GM19023 (cell line): ENCODE measurements around the gene GSTO2.
A peak's percentile ranks its signal among the peaks of the same experiment; 100 is the strongest.

Source experiments
- ATAC-seq: cut with Tn5 transposase; IDR thresholded peaks from one replicate; pipeline ENCODE4 v1.9.1; 2021; ENCODE audit warnings: mild to moderate bottlenecking, moderate library complexity; ENCODE audit not compliant: unreplicated experiment

GSTO2 gene

GRCh38 chr10:104306897-104307296 lies 37.9 kb downstream of the GSTO2 start:
- no peak for ATAC-seq

- ATAC-seq, result no peak
These were observed 38.8 kb downstream of the GSTO2 start for GRCh38 chr10:104307576-104308438.

GRCh38 chr10:104308439-104308903 lies 39.5 kb downstream of the GSTO2 start:
- peak; percentile 67 for ATAC-seq

DNA sequence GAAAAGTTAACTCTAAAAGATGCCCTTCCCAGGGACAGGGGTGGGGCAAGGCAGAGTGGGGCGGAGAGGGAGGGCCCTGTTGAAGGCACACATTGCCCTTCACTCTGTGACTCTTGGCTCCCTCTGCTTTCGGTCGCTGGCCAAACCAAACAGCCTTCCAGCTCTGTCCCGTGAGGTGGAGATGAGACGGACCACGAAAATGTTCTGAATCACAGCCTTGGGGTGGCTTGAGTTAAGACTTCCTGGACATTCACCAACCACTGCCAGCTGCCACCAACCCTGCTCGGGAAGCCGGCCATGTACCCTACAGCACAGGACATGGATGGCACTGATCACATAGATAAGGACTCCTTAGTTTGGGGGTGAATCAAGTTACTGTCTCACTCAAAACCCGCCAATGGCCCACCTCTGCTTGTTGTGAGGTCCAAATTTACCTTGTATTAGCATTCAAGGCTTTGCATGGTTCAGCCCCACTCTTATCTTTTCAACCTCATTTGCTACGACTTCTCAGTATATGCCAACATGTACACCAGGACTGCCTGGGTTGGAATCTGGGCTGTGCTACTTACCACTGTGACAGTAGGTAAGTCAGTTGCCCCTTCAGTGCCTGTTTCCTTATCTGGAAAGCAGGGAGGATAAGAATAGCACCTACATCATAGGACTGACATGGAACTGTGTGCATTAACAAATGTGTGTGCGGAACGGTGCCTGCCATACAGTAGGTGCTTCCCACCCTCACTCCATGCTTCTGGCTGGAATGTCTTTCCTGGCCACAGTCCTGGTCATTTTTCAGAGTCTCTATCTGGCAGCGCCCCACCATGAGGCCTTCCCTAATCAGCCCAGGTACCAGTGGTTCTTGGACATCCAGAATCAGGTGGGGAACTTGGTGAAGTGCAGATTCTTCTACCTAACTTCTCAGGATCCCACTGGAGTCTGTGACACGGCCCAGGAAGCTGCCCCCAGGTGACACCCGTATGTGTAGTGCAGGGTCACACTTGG lies 41.3 kb downstream of the GSTO2 start:
- ATAC-seq, result no peak

DNA sequence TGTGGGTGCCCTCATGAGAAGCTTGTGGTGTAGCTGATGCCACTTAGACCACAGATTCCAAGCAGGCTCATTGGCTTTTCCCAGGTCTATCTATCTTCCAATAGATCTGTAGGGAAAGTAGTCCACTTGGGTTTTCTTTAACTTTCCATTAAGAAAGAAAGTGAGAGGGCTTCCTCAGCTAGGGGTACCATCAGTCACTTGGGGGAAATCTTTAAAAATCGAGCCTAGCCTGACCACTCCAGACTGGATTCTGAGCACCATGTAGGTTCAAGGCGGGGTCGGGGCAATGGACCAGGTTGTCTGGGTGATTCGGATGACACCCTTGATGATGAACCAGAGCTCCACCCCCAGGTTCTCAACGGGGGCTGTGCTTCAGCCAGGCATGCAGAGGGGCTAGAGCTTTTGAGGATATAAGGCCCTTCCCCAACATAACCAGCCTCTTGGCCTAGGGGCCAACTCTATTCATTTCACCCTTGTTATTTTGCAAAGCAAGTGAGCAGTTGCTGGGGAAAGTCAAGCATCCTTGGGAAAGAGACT lies 42.3 kb downstream of the GSTO2 start:
- no peak for ATAC-seq

DNA sequence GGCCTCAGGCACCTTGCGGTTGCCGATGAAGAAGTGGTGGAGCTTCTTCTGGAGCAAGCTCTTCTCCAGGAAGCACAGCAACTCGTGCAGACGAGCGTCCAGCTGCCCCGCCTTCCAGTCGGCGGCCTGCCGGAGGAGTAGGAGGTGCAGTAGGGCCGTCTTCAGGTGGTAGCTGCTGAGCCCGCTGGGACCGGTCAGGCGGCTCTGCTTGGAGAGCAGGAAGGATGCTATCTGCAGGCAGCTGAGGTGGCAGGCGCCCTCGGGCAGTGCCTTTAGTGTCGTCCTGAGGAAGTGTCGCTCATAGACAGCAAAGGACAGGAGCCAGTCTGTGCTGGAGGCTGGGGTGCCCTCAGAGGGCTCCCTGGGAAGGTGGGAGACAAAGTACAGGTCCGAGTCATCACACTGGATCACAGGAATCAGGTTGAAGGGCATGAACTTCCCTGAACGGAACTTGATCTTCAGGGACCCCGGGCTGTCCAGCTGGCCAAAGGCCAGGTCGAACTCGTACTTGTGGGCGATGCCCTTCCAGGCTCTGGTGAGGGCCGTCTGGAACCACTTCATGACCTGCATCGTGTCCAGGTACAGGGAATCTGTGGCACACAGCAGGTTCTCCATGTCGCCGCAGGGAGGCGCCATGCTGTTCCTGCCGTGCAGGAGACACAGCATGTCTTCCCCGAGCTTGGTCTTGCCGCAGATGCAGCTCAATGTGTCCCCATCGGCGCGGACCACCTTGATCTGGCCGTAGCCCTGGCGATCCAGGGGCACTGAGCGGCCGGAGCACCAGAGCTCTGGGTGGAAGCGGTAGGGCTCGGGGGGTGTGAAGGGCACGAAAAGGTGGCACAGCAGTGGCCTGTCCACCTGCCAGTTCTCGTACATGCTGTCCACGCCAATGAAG lies 45.9 kb downstream of the GSTO2 start:
- no peak for ATAC-seq

DNA sequence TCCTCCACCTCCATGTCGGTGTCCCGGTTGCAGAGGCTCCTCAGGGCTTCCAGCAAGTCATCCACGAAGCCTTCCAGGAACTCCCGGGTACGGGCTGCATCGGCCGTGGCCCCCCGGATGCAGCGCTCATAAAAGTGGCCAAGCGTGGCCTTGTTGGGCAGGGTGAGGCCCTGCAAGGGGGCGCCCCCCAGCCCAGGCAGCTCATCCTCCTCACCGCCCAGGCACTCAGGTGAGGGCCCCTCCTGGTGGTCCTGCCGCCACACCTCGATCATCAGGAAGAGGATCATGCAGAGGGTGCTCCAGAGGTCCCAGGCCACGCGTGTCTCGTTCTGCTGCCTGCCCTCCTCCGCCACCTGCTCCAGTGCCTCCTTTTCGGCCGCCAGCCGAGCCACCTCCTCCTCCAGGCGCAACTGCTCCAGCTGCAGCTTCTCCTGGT lies 46.5 kb downstream of the GSTO2 start:
- no peak for ATAC-seq

DNA sequence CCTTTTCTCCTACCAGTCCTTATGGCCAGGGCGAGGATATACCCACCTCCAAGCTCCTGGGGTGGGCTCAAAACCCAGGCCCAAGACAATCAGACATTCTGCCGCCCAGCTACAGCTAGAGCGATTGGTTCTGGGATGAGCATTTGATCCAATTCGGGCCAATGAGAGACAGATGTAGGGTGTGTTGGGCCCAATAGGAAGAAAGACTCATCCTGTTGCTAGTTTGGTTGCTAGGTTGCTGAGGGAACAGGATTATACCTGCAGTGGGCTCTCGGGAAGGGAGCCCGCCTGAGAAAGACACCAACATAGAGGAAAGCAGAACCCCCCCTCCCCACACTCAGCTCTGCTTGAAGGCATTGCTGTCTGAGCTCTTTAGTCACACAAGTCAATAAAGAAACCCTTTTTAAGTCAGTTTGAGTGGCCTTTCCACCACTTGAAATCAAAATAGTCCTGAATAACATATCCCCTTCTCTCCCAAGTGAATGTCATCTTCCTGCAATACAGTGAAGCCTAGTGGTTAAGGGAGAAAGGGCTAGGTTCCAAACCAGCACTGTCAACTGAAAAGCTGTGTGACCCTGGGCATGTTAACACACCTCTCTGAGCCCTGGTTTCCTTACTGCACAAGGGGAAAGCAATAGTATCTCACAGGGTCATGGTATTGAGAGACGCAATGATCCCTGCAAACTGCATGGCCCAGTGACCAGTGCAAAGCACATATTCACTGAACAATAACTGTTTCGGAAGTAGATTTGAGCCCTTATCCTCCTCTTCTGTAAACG lies 47.5 kb downstream of the GSTO2 start:
- ATAC-seq, result no peak

DNA sequence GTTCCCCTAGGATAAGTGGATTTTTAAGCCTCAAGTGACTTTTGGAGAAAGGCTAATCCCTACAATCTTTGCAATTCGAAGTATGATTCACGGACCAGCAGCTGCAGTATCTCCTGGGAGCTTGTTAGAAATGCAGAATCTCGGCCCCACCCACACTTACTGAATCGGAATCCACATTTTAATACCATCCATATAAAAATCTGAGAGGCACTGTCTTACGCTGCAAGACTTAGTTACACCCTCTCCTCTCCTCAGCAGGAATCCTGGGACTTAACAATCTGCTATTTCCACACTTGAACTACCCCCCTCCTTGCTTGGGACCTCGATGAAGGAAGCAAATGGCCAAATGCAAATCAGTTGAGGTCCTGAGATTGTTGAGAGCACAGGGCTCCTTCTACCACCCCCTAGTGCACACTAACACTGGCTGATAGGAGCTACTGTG lies 48.3 kb downstream of the GSTO2 start:
- no peak for ATAC-seq

DNA sequence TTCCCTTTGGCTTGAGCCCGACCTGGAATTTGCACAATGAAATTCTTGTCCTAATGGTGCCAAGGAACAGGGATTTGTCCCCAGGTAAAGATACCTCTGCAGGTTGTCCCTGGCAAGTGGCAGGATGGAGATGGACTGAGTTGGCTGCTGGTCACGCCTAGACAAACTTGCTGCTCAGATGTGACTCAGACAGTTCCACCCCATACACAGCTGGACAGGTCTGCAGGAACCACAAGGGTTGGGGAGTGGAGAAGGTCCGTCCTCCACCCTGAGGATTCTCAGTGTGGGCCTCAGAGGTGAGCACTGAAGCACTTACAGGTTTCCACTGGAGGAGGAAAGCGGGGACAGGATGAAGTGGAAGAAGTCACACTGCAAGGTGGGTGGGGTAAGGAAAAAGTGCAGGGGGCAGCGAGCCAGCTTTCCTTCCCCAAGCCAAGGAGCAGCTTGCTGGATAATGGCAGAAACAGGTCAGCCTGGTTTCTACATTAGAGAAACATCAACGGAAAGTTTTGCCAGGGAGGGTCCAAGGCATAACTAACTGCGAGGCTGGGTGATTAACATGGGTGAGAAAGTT lies 48.8 kb downstream of the GSTO2 start:
- ATAC-seq, result no peak

DNA sequence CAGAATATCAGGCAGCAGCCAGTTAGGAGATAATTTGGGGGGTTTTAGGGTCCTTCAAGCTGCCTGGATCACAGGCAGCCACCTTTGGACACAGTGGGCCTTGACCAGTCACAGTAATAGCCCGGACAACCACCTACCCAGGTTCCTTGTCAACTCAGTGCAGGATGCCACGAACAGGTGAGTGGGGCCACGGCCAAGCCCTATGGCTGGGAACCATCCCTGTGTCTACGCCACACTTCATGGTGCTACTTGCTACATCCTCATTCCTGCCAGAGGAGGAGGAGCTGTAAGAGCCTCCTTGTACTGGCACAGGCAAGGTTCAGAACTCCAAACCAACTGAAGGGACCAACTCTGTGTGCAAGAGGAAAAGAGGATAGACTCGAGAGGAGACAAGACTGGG lies 49.3 kb downstream of the GSTO2 start:
- ATAC-seq, result no peak

GRCh38 chr10:104318810-104319741 lies 50.1 kb downstream of the GSTO2 start:
- no peak for ATAC-seq

DNA sequence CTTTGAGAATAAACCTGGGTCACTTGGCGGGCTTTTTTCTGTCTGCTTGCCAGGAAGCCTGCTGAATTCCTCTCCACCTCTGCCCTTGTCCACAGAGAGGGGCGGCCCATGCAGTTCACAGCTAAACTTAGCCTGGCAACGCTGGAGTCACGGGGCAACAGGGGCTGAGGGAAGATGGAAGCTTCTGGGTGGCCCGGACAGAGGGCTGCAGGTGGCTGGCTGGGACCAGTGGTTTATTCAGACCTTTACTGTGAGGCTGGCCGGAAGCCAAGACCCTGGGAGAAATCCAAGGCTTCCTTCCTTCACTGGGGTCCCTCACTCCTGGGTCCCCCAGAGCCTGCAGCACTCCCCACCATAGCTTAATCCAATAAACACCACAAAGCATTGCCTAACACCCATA lies 52.2 kb downstream of the GSTO2 start:
- no peak for ATAC-seq

DNA sequence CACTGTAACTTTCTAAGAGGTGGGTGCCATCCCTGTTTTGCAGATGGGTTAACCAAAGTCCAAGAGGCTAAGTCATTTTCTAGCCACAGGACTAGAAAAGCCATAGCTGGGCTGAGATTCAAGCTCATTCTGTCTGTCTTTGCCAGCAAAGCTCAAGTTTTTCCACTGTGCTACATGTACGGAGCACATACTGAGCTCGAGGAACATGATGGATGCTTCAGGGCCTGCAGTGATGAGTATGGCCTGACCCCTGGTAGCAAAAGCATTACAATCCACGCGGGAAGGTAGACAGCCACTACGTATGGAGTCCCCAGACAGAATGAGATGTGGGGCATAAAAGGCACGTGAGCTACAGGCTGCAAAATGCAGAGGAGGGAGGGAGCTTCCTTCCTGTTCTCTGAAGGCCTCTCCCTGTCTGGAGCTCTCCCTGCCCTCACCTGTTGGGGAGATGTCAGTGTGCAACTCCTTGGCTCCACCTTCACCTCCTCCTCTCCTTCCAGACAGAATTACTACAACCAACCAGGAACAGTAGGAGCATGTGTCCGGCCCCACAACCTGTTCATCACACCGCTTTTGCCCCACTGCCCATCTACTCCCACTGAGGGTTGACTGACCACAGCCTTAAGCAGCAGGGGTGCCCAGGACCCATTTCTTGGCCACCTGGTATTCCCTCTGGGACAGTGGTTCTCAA lies 52.9 kb downstream of the GSTO2 start:
- ATAC-seq, result no peak

DNA sequence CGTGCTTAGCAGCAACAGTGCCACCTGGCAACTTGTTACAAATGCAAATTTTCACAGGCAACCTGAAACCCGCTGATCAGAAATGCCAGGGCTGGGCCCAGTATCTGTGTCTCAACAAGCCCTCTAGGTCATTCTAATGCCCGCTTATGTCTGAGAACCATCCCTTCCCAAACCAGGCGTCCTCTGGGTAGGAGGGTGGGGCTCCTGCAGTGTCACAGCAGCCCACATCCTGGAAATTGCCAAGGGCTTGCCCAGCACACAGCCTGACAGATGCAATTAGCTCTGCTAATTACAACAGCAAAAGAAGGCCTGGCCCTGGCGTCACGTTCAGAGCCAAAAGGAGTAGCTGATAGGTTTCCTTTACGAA lies 53.4 kb downstream of the GSTO2 start:
- ATAC-seq, result no peak

GRCh38 chr10:104323085-104323484 lies 54.1 kb downstream of the GSTO2 start:
- no peak for ATAC-seq

DNA sequence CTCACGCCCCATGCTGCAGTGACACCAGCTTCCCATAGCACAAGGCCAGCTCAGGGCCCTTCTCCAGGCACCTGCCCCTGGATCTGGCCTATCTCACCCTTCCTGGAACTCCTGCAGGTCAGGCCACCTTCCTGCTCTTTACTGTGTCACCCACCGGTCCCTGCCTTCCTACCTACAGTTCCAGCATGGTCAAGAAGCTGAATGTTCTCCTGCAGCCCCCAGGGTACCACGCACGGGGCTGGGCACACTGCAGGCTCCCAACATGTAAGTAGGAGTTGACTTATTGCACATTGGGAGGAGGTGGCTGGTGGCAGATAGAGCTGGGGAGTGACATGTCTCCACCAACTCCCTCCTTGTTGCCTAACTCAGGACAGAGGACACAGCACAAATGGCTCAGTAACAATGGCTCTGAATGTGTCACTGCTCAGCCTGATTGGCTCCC lies 54.8 kb downstream of the GSTO2 start:
- no peak for ATAC-seq
